ENCODE measurements around the gene MFSD11. TPM values are rescaled to one million over a fixed set of nuclear protein-coding genes. Genes with fewer than 3 reads are reported as not detected.

Gene MFSD11
- total RNA-seq, 6 experiments from 2014 or later, result 16.1 to 23.4 (median 20.7) TPM

- H3K36me3 Mint-ChIP-seq (ENCODE audit: low read depth), result peaks cover 40% of the 10 kb centered on the region
Measured at GRCh38 chr17:76732734-76733617, 4.9 kb upstream of the MFSD11 start.

GRCh38 chr17:76733618-76733957 is 4.3 kb upstream of the MFSD11 start:
- peaks cover 40% of the 10 kb centered on the region for H3K36me3 Mint-ChIP-seq (ENCODE audit: low read depth)
- no peak for DNase-seq
- H3K27me3 Mint-ChIP-seq (ENCODE audit: insufficient read depth), result peaks cover 15% of the 10 kb centered on the region
- H3K27ac Mint-ChIP-seq, result peak overlapping the region; percentile 96
- no peak for TF ChIP-seq CTCF (IDR thresholded peaks at IDR 0.05)
- no peaks in the 10 kb centered on the region for H3K9me3 Mint-ChIP-seq
- peak overlapping the region; percentile 99 for H3K4me3 Mint-ChIP-seq
- H3K4me1 Mint-ChIP-seq (ENCODE audit: low read depth), result peaks cover 39% of the 10 kb centered on the region

More at GRCh38 chr17:76732734-76733617, 4.9 kb upstream of the MFSD11 start:
- Mint-ChIP-seq H3K4me3 (peak overlapping the region; percentile 99), H3K4me1 (ENCODE audit: low read depth) (peaks cover 41% of the 10 kb centered on the region), H3K9me3 (no peaks in the 10 kb centered on the region), H3K27me3 (ENCODE audit: insufficient read depth) (peaks cover 15% of the 10 kb centered on the region), H3K27ac (peak overlapping the region; percentile 96)
- no peak for DNase-seq
- TF ChIP-seq CTCF (IDR thresholded peaks at IDR 0.05), result no peak

GRCh38 chr17:76734080-76734840 is 3.7 kb upstream of the MFSD11 start:
- Mint-ChIP-seq H3K27ac (peak overlapping the region; percentile 96), H3K27me3 (ENCODE audit: insufficient read depth) (peaks cover 15% of the 10 kb centered on the region), H3K36me3 (ENCODE audit: low read depth) (peaks cover 40% of the 10 kb centered on the region), H3K9me3 (no peaks in the 10 kb centered on the region), H3K4me3 (peak overlapping the region; percentile 99), H3K4me1 (ENCODE audit: low read depth) (peaks cover 44% of the 10 kb centered on the region)
- DNase-seq, result peak; percentile 46
- TF ChIP-seq CTCF (IDR thresholded peaks at IDR 0.05), result no peak

- DNase-seq, result peak; percentile 22
- H3K36me3 Mint-ChIP-seq (ENCODE audit: low read depth), result peaks cover 38% of the 10 kb centered on the region
- peaks cover 43% of the 10 kb centered on the region for H3K4me1 Mint-ChIP-seq (ENCODE audit: low read depth)
- H3K27ac Mint-ChIP-seq, result peak overlapping the region; percentile 96
- H3K27me3 Mint-ChIP-seq (ENCODE audit: insufficient read depth), result peaks cover 15% of the 10 kb centered on the region
- no peak for TF ChIP-seq CTCF (IDR thresholded peaks at IDR 0.05)
- peak overlapping the region; percentile 99 for H3K4me3 Mint-ChIP-seq
- H3K9me3 Mint-ChIP-seq, result no peaks in the 10 kb centered on the region
Measured at GRCh38 chr17:76735006-76735405, 2.9 kb upstream of the MFSD11 start.

- Mint-ChIP-seq H3K4me3 (peak overlapping the region; percentile 99), H3K4me1 (ENCODE audit: low read depth) (peaks cover 51% of the 10 kb centered on the region), H3K27ac (peak overlapping the region; percentile 96), H3K9me3 (no peaks in the 10 kb centered on the region), H3K27me3 (ENCODE audit: insufficient read depth) (peaks cover 15% of the 10 kb centered on the region), H3K36me3 (ENCODE audit: low read depth) (peaks cover 33% of the 10 kb centered on the region)
- TF ChIP-seq CTCF (IDR thresholded peaks at IDR 0.05), result no peak
- no peak for DNase-seq
Measured at GRCh38 chr17:76735586-76736348, 2.2 kb upstream of the MFSD11 start.

All from HFFc6 (cell line).